Small intestine (tissue), 7 donors: ENCODE results near the gene PCSK2. TPM values are rescaled to one million over a fixed set of nuclear protein-coding genes. Genes with fewer than 3 reads are reported as not detected.

Experiments
- DNase-seq, 2 donors: peaks; one replicate each; pipeline versions ENCODE4 v3.0.0 to v3.0.0-alpha.2; 2013
- FAIRE-seq: peaks from 2 replicates; lab custom pipeline; 2012; peaks lifted over from hg19 to GRCh38; lab: Jason Lieb, UNC
- H3K27ac ChIP-seq, 3 donors: one replicate each; pipeline ENCODE4 v1.5.1; 2013; ENCODE audit warnings: low read length in 2 of 3, mild to moderate bottlenecking in 2 of 3, control low read depth in 1 of 3, inconsistent platforms in 1 of 3, low read depth in 1 of 3, moderate library complexity in 1 of 3
- H3K27me3 ChIP-seq, 3 donors: one replicate each; pipeline ENCODE4 v1.6.1; 2013; ENCODE audit warnings: low read length in 3 of 3, inconsistent platforms in 1 of 3; ENCODE audit not compliant: control insufficient read depth in 3 of 3, insufficient read depth in 3 of 3
- H3K36me3 ChIP-seq, 3 donors: one replicate each; pipeline ENCODE4 v1.6.1; 2013; ENCODE audit warnings: low read length in 3 of 3, inconsistent platforms in 1 of 3, low read depth in 1 of 3, mild to moderate bottlenecking in 1 of 3, moderate library complexity in 1 of 3; ENCODE audit not compliant: control insufficient read depth in 3 of 3, insufficient read depth in 2 of 3
- H3K4me1 ChIP-seq, 3 donors: one replicate each; pipeline ENCODE4 v1.6.1; 2013; ENCODE audit warnings: low read length in 2 of 3, inconsistent platforms in 1 of 3, low read depth in 1 of 3, mild to moderate bottlenecking in 1 of 3, moderate library complexity in 1 of 3; ENCODE audit not compliant: control insufficient read depth in 3 of 3, insufficient read depth in 2 of 3
- H3K4me3 ChIP-seq, 3 donors: one replicate each; pipeline ENCODE4 v1.5.1; 2013; ENCODE audit warnings: low read length in 3 of 3, control low read depth in 1 of 3, inconsistent platforms in 1 of 3, low read depth in 1 of 3, mild to moderate bottlenecking in 1 of 3, moderate library complexity in 1 of 3
- H3K9me3 ChIP-seq, 2 donors: one replicate each; pipeline ENCODE4 v1.6.1; 2013; ENCODE audit warnings: low read depth in 1 of 2, low read length in 1 of 2; ENCODE audit not compliant: control insufficient read depth in 2 of 2, insufficient read depth in 1 of 2
- WGBS, 3 donors: extraction: QIAGEN DNeasy Blood & Tissue Kit; methylation state at CpG; one replicate each; pipeline ENCODE4 v1.1.7; 2013; 5-methylcytosine and 5-hydroxymethylcytosine counted together
- polyA plus RNA-seq, 4 donors: library from polyadenylated mRNA; stranded (reverse) in 3 of 4; unstranded in 1 of 4; fragments of 200-250 nt in 3 of 4; fragments of 120-200 nt in 1 of 4; gene quantifications; one replicate each; pipeline versions ENCODE4 v1.2.1 to v1.2.3, GENCODE V29; 2013
- donor health status: healthy with polysubstance abuse.
- donor health status: control.
- donor health status: control.
- donor health status: Bipolar disorder and iron deficiency.
- donor health status: healthy.

PCSK2 gene
- polyA plus RNA-seq, 4 donors = 0.27 to 2.6 (median 0.78) TPM

DNA sequence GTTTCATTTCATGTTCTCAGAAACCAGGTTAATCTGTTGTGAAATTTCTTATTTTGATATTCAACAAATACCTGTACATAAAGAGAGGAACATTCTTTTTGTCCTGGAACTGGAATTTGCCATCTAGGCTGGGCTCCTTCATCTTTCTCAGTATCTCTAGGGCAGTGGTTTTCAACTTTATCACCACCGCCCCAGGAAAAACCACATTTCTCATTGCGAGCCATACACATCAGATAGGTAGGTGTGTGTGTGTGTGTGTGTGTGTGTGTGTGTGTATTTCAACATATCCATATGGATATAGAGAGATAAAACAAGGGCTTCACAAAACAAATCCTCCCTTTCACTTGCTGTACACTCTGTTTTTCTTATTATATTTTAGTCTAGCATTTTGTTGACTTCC is 280.2 kb downstream of the PCSK2 start:
- Histone ChIP-seq H3K4me3 (no peak overlapping the region), H3K27ac (no peak overlapping the region), H3K4me1 (peaks cover 0 to 6% (median 0%) of the 10 kb centered on the region in 3 donors), H3K36me3 (no peaks in the 10 kb centered on the region), H3K27me3 (peaks cover 0 to 2% (median 0%) of the 10 kb centered on the region in 3 donors), H3K9me3 (no peaks in the 10 kb centered on the region)
- WGBS, 3 donors = 65 to 78% (median 78%) methylated on average over 2 of the region's 2 CpGs
- DNase-seq = no peak
- no peak for FAIRE-seq

DNA sequence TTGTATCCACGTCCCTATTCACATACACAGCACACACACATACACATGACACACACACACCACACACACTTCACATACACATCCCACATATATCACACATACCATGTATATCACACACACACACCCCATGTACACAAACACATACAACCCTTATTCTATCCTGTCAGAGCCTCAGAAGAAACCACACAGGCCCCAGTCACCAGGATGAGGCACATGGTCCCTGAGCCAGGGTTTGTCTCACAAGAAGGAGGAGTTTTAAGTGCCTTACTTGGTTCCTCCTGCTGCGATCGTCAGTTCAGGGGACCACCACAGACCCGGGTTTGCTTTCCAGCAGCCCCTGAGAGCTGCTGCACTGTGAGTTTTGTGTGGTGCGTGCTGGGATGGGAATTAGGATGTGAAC is 280.7 kb downstream of the PCSK2 start:
- no peak overlapping the region for H3K4me3 ChIP-seq
- H3K27me3 ChIP-seq = peaks cover 0 to 2% (median 0%) of the 10 kb centered on the region in 3 donors
- no peak overlapping the region for H3K27ac ChIP-seq
- FAIRE-seq (no peak), DNase-seq (no peak)
- WGBS, 3 donors = 88 to 92% (median 90%) methylated on average over 5 of the region's 5 CpGs
- no peaks in the 10 kb centered on the region for H3K36me3 ChIP-seq
- peaks cover 0 to 6% (median 0%) of the 10 kb centered on the region in 3 donors for H3K4me1 ChIP-seq
- H3K9me3 ChIP-seq = no peaks in the 10 kb centered on the region

DNA sequence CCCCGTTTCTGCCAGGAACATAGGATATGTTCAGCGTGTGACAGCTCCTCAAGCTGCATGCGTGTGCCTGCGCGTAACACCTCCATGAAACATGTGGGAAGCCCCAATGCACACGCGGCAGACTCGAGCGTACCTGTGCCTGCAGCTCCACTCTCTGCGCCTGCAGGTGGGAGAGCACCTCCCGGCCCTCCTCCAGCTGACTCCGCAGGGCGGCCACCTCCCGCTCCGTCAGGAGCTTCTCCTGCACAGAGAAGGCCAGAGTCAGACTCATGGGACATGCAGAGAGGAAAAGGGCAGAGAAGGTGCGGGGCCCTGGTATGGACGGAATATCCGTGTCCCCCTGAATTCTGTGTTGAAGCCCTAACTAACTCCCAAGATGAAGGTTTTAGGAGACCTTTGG is 281.9 kb downstream of the PCSK2 start:
- FAIRE-seq (no peak), DNase-seq (no peak)
- WGBS, 3 donors = 90 to 96% (median 94%) methylated on average over 18 of the region's 18 CpGs
- Histone ChIP-seq H3K4me3 (no peak overlapping the region), H3K4me1 (peaks cover 0 to 6% (median 0%) of the 10 kb centered on the region in 3 donors), H3K27ac (no peak overlapping the region), H3K9me3 (no peaks in the 10 kb centered on the region), H3K27me3 (peaks cover 0 to 2% (median 0%) of the 10 kb centered on the region in 3 donors), H3K36me3 (no peaks in the 10 kb centered on the region)

DNA sequence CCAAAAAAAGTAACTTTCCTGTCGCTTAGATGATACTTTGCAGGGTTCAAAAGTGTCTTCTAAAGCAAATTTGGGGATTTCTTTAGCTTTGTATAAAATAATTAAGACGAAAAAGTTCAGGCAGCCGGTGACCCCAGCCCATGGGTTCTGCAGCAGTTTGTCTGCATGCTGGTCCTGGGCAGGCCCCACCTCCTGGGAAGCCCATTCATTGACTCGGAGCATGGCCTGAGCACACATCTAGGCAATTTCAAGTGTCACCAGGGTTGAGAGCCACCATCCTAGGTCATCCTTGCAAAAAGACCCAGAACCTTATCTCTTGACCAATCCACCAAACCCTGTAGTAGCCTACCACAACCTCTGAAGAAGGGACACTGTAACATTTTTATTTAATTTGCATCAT is 283.7 kb downstream of the PCSK2 start:
- H3K9me3 ChIP-seq = no peaks in the 10 kb centered on the region
- DNase-seq = no peak
- peaks cover 0 to 1% (median 0%) of the 10 kb centered on the region in 3 donors for H3K27me3 ChIP-seq
- H3K4me1 ChIP-seq = no peaks in the 10 kb centered on the region
- no peak for FAIRE-seq
- H3K4me3 ChIP-seq = no peak overlapping the region
- H3K27ac ChIP-seq = no peak overlapping the region
- 68 to 83% (median 80%) methylated on average over 4 of the region's 4 CpGs for WGBS, 3 donors
- no peaks in the 10 kb centered on the region for H3K36me3 ChIP-seq

DNA sequence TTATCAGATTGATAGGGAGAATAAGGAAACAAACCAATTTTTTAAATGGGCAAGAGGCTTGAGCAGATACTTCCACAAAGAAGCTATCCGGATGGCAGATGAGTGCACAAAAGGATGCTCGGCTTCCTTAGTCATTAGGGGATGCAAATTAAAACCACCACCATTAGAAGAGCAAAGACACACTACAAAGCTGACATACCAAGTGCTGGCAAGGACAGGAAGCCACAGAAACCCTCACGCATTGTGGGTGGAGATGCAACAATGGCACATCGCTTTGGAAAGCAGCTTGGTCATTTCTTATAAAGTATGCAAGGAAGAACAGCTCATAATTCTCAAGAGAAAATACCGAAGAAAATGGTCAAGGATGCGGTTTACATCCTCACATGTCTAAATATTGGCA is 284.6 kb downstream of the PCSK2 start:
- no peak for DNase-seq
- Histone ChIP-seq H3K4me1 (no peaks in the 10 kb centered on the region), H3K36me3 (no peaks in the 10 kb centered on the region), H3K27ac (no peak overlapping the region), H3K27me3 (no peaks in the 10 kb centered on the region), H3K9me3 (no peaks in the 10 kb centered on the region), H3K4me3 (no peak overlapping the region)
- no peak for FAIRE-seq
- WGBS, 3 donors = 76 to 87% (median 79%) methylated on average over 6 of the region's 6 CpGs

DNA sequence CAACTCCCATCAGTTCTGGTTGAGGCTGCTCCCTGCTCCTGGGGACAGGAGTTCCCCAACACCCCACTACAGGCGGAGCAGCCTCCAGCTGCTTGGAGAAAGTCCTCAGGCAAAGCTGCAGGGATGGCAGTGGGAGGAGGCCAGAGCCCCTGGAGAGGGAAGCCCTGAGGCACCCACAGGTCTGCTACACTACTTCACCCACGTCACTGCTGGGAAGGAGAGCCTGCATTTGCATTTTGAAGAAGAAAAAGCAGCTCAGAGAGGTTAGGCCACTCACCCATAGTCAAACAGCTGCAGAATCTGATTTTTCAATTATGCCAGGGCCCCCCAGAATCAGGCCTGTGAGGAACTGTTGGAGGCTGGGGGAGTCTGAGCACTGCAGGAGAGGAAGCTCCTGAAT is 287.1 kb downstream of the PCSK2 start:
- Histone ChIP-seq H3K4me1 (no peaks in the 10 kb centered on the region), H3K27me3 (no peaks in the 10 kb centered on the region), H3K36me3 (no peaks in the 10 kb centered on the region), H3K4me3 (no peak overlapping the region), H3K27ac (no peak overlapping the region), H3K9me3 (no peaks in the 10 kb centered on the region)
- DNase-seq (no peak), FAIRE-seq (no peak)
- 86 to 100% (median 87%) methylated on average over 2 of the region's 2 CpGs for WGBS, 3 donors

DNA sequence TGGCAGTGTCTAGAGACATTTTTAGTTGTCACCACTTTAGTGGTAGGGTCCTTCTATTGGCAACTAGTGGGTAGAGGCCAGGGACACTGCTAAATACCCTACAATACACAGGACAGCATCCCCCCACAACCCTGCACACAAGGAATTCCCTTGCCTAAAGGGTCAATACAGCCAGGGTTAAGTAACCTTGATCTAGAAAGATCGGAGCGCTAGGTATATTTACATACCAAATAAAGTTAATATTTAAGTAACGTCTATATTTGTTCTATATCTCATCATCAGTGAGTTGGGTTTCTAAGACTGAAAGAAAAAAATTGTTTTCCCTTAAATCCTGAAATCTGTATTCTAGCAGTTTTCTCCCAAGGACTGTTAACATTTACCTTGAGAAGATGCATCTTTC is 288.2 kb downstream of the PCSK2 start:
- WGBS, 3 donors = 73 to 89% (median 78%) methylated on average over 3 of the region's 3 CpGs

DNA sequence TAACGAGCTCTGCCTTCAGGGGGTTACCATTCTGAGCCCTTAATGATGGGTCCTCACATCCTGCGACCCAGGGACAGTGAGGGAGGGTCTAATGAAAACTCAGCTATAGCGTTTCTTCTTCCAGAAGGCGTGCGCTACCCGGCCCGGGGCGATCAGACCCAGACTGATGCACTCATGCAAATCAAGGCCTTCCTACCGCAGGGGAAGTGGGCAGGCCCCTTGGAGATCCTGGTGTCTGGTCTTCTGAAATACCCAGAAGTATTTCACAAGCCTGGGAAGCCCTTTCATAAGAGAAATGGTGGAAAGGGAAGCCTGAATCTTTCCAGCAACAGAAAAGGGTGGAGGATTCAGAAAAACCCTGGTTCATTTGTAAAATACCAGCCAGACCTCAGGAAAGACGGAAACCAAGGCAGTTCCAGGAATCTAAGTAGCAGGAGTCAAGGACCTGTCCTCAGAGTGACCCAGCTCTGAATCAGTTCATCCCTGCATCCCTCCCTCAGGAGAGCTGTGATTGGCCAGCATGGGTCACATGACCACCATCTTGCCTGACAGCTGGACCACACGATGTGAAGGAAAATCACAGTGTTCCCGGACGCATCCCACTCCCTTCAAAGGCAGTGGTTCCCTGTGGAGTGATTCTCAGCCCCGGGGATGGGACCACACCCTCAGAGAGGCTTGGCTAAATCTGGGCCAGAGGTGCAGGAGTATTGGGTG is 291.7 kb downstream of the PCSK2 start:
- no peak for FAIRE-seq
- 80 to 82% (median 80%) methylated on average over 14 of the region's 14 CpGs for WGBS, 3 donors

More for the DNA sequence above, 288.2 kb downstream of the PCSK2 start:
- Histone ChIP-seq H3K9me3 (no peaks in the 10 kb centered on the region), H3K36me3 (no peaks in the 10 kb centered on the region), H3K4me1 (no peaks in the 10 kb centered on the region), H3K27ac (no peak overlapping the region), H3K4me3 (no peak overlapping the region), H3K27me3 (no peaks in the 10 kb centered on the region)
- FAIRE-seq = no peak
- no peak for DNase-seq

More for the DNA sequence above, 291.7 kb downstream of the PCSK2 start:
- Histone ChIP-seq H3K36me3 (no peaks in the 10 kb centered on the region), H3K4me1 (no peaks in the 10 kb centered on the region), H3K27me3 (no peaks in the 10 kb centered on the region), H3K9me3 (no peaks in the 10 kb centered on the region), H3K4me3 (no peak overlapping the region), H3K27ac (no peak overlapping the region)
- no peak for DNase-seq
